ENCODE measurements around the gene ADARB2. TPM values are rescaled to one million over a fixed set of nuclear protein-coding genes. Genes with fewer than 3 reads are reported as not detected.
A peak's percentile ranks its signal among the peaks of the same experiment; 100 is the strongest.

The ADARB2 gene
- total RNA-seq, 1 donor from 2014 or later = 1.2 TPM

DNA sequence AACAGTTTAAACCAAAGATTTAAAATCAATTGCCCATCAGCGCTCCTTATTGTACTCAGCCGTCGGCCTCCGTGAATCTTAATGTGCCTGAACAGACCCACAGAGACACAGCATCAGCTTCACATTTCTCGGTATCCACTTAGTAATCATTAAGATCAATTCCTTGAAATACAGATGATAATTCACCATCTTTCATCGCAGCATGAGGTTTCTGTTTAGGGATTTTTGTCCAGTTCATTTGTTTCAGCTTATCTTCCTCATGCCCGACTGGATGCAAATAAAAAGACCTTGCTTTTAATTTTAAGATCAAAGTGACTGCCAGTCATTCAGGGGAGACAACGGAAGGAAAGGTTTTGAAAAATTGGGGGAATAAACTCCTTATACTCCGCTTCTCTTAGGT is 473.3 kb downstream of the ADARB2 start:
- intact Hi-C loops (cut with DNase I) = no loop called here
- no peak overlapping the region for H3K27ac ChIP-seq
- ATAC-seq (no peak), DNase-seq (no peak)
- no peaks in the 10 kb centered on the region for H3K27me3 ChIP-seq
- no peaks in the 10 kb centered on the region for H3K36me3 ChIP-seq
- TF ChIP-seq, protein P1, sequence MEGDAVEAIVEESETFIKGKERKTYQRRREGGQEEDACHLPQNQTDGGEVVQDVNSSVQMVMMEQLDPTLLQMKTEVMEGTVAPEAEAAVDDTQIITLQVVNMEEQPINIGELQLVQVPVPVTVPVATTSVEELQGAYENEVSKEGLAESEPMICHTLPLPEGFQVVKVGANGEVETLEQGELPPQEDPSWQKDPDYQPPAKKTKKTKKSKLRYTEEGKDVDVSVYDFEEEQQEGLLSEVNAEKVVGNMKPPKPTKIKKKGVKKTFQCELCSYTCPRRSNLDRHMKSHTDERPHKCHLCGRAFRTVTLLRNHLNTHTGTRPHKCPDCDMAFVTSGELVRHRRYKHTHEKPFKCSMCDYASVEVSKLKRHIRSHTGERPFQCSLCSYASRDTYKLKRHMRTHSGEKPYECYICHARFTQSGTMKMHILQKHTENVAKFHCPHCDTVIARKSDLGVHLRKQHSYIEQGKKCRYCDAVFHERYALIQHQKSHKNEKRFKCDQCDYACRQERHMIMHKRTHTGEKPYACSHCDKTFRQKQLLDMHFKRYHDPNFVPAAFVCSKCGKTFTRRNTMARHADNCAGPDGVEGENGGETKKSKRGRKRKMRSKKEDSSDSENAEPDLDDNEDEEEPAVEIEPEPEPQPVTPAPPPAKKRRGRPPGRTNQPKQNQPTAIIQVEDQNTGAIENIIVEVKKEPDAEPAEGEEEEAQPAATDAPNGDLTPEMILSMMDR (IDR thresholded peaks at IDR 0.05) = no peak
- no peaks in the 10 kb centered on the region for H3K9me3 ChIP-seq
- no peaks in the 10 kb centered on the region for H3K4me1 ChIP-seq
- no peak overlapping the region for H3K4me3 ChIP-seq

DNA sequence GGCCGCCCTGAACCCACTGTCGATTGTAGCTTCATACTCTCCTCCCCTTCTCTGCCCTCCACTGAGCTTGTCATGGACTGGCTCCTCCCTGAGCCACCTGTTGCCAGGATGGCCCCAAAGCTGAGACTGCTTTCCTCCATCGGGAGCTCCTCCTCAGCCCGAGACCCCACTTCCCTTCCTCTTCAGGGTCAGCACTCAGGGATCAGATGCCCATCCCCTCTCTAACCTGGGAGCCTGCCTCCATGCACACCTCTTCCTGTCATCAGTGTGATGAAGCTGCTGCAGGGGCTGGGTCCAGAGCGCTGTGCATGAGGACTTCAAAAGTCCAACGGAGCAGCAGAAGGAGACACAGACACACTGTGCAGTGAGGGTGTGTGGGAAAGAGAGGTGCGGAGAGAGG is 480.1 kb downstream of the ADARB2 start:
- Histone ChIP-seq H3K27ac (no peak overlapping the region), H3K9me3 (no peaks in the 10 kb centered on the region), H3K4me1 (no peaks in the 10 kb centered on the region), H3K36me3 (no peaks in the 10 kb centered on the region), H3K27me3 (no peaks in the 10 kb centered on the region), H3K4me3 (no peak overlapping the region)
- intact Hi-C loops (cut with DNase I) = no loop called here
- DNase-seq (no peak), ATAC-seq (no peak)
- TF ChIP-seq, protein P1 (IDR thresholded peaks at IDR 0.05) = no peak

DNA sequence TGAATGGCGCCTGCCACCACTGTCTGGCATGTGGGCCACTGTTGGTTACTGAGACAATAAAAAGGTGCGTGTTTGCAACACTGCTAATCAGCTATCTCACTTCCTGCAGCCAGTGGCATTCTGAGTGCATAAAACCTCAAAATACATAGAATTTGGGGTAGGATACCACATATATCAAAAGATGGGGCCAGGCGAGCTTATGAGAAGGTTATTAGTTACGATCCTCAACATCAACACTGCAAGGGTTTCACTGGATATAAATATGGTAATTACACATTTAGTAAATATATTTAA is 480.9 kb downstream of the ADARB2 start:
- H3K9me3 ChIP-seq = no peaks in the 10 kb centered on the region
- no peaks in the 10 kb centered on the region for H3K36me3 ChIP-seq
- H3K4me3 ChIP-seq = no peak overlapping the region
- H3K4me1 ChIP-seq = no peaks in the 10 kb centered on the region
- DNase-seq (no peak), ATAC-seq (no peak)
- intact Hi-C loops (cut with DNase I) = no loop called here
- no peaks in the 10 kb centered on the region for H3K27me3 ChIP-seq
- H3K27ac ChIP-seq = no peak overlapping the region
- TF ChIP-seq, protein P1 (IDR thresholded peaks at IDR 0.05) = no peak

DNA sequence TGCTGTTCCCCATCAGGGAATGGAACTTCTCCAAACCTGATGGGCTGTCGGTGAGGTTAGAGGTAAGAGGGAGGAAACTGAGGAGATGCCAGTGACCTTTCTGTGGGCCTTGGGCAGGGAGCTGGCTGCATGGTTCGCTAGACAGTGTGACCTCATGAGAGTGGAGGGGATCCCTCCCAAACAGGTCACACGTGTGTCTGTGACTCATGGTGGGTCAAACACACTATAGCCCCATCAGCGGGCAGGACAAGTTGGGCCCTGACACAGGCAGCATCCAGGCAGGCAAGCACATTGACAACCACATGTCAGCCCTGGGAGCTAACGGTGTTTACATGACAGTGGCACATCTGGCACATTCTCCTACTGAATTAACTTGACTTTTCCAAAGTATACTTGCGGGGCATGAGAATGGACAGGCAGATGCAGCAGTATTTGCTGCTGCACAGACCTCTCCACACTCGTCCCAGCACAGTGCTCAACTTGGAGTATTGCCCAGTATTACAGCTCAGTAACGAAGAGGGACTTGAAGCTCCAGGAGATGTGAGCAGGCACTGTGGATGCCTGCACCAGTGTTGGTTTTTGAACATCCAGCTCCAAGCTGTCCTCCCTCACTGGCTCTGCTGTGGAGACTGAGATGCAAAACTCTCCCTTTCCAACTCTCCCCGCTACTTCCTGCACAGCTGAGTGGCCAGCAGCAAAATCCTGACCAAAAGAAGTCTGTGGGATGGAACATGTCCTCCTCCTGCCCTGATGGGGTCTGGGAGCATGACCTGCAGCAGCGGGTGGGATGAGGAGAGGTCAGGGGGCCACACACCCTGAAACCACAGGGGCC is 481.5 kb downstream of the ADARB2 start:
- intact Hi-C loops (cut with DNase I) = no loop called here
- H3K27me3 ChIP-seq = no peaks in the 10 kb centered on the region
- H3K4me3 ChIP-seq = no peak overlapping the region
- H3K27ac ChIP-seq = no peak overlapping the region
- no peaks in the 10 kb centered on the region for H3K9me3 ChIP-seq
- H3K36me3 ChIP-seq = no peaks in the 10 kb centered on the region
- TF ChIP-seq, protein P1 (IDR thresholded peaks at IDR 0.05) = no peak
- H3K4me1 ChIP-seq = no peaks in the 10 kb centered on the region
- DNase-seq = peak; percentile 33
- ATAC-seq = no peak

DNA sequence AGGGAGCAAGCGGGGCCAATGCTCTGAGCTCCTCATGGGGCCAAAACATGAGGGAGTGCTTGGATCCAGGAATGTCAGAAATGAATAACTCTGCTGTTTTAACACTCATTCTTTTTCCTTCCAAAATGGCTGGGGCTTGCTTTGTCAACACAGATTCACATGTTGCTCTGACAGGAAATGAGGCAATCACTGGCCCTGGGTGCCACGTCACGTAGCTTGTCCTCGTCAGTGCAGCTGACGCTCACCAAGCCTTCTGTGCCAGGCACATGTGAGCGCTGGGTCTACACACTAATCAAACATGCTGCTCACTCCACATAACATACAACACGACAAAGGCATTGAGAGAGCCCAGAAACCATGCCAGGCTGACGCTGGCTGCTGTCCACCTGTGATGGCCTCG is 482.2 kb downstream of the ADARB2 start:
- intact Hi-C loops (cut with DNase I) = no loop called here
- TF ChIP-seq, protein P1 (IDR thresholded peaks at IDR 0.05) = no peak
- H3K4me3 ChIP-seq = no peak overlapping the region
- H3K36me3 ChIP-seq = no peaks in the 10 kb centered on the region
- H3K4me1 ChIP-seq = no peaks in the 10 kb centered on the region
- DNase-seq (no peak), ATAC-seq (no peak)
- no peaks in the 10 kb centered on the region for H3K27me3 ChIP-seq
- no peak overlapping the region for H3K27ac ChIP-seq
- no peaks in the 10 kb centered on the region for H3K9me3 ChIP-seq
